HCT116 (cell line): Measurements from ENCODE around the gene VRTN. TPM values are rescaled to one million over a fixed set of nuclear protein-coding genes. Genes with fewer than 3 reads are reported as not detected.

Experiments
- ATAC-seq: fragments of 200-7000 bp; cut with Tn5 transposase; 2 replicates; pipeline ENCODE4 v1.9.1; 2020; ENCODE audit warnings: mild to moderate bottlenecking, moderate library complexity
- BruUV-seq: library from RNA; stranded (reverse); fragments of 400-500 nt; replicated peaks from 2 replicates; lab custom pipeline; 2021; lab: Mats Ljungman, UMichigan
- CTCF ChIA-PET: fragments of 300-600 bp; sonication (Branson Sonifier 250); formaldehyde crosslinking; loops from one replicate; lab custom pipeline; 2021; ENCODE audit warnings: antibody characterized with exemption; lab: Charles Lee
- POLR2A ChIA-PET: fragments of 300-600, 350-600 bp; sonication (Branson Sonifier 250); formaldehyde crosslinking; loops from one replicate; lab custom pipeline; 2021; ENCODE audit warnings: antibody characterized with exemption; lab: Charles Lee
- RAD21 ChIA-PET, 2 experiments: fragments of 300-600 bp; sonication (Branson Sonifier 250); formaldehyde crosslinking; loops; one replicate each; lab custom pipeline; 2023; ENCODE audit warnings: low total read pairs in 2 of 2; ENCODE audit not compliant: uncharacterized antibody in 2 of 2, unreplicated experiment in 2 of 2, low non-redundant PET in 1 of 2; lab: Charles Lee
- DNase-seq: peaks from one replicate; pipeline ENCODE4 v3.0.0-alpha.2; 2010; ENCODE audit warnings: low read depth, low spot score
- H2AFZ ChIP-seq: fragments of 200-600 bp; shearing (Covaris generic), sonication (generic); 2 replicates; pipeline ENCODE4 v1.6.1; 2017; ENCODE audit warnings: low read depth, mixed run types, mixed read lengths, antibody characterized with exemption, low read length; ENCODE audit not compliant: poor library complexity, severe bottlenecking
- H3K27ac ChIP-seq: 2 replicates; pipeline ENCODE4 v1.5.1; 2012; ENCODE audit warnings: low read depth, low read length
- H3K27me3 ChIP-seq: fragments of 200-600 bp; sonication (generic); 2 replicates; pipeline ENCODE4 v1.6.1; 2016; ENCODE audit warnings: mixed run types, low read length, mixed read lengths; ENCODE audit not compliant: insufficient read depth
- H3K36me3 ChIP-seq, 2 experiments: fragments of 200-500 bp in 1 of 2; fragments of 200-600 bp in 1 of 2; sonication (Bioruptor generic) in 1 of 2; sonication (generic) in 1 of 2; 2 replicates each; pipeline versions ENCODE4 v1.5.1 to v1.6.1; 2014 to 2016; ENCODE audit warnings: low read length in 2 of 2, inconsistent platforms in 1 of 2, mixed read lengths in 1 of 2, mixed run types in 1 of 2; ENCODE audit not compliant: insufficient read depth in 2 of 2, control insufficient read depth in 1 of 2
- H3K4me1 ChIP-seq, 2 experiments: fragments of 200-600 bp in 1 of 2; sonication (generic) in 1 of 2; 2 replicates each; pipeline versions ENCODE4 v1.5.1 to v1.6.1; 2012 to 2017; ENCODE audit warnings: low read length in 2 of 2, inconsistent platforms in 1 of 2, mild to moderate bottlenecking in 1 of 2, mixed read lengths in 1 of 2, mixed run types in 1 of 2, moderate library complexity in 1 of 2; ENCODE audit not compliant: insufficient read depth in 2 of 2, control insufficient read depth in 1 of 2
- H3K4me2 ChIP-seq: fragments of 200-600 bp; sonication (generic); 2 replicates; pipeline ENCODE4 v1.6.1; 2017; ENCODE audit warnings: mixed run types, low read length, mixed read lengths
- H3K4me3 ChIP-seq, 2 experiments: fragments of 200-600 bp in 1 of 2; sonication (generic) in 1 of 2; replicated peaks in 1 of 2; 2 replicates each; pipeline ENCODE4 v1.5.1; 2011 to 2016; ENCODE audit warnings: low read length in 2 of 2, control low read depth in 1 of 2, low read depth in 1 of 2, mild to moderate bottlenecking in 1 of 2, mixed read lengths in 1 of 2, mixed run types in 1 of 2
- H3K79me2 ChIP-seq: fragments of 200-600 bp; sonication (generic); 2 replicates; pipeline ENCODE4 v1.6.1; 2017; ENCODE audit warnings: mild to moderate bottlenecking, mixed run types, low read length, moderate library complexity, mixed read lengths; ENCODE audit not compliant: insufficient read depth
- H3K9ac ChIP-seq: fragments of 200-600 bp; sonication (generic); 2 replicates; pipeline ENCODE4 v1.6.1; 2016; ENCODE audit warnings: low read length, mixed read lengths
- H3K9me2 ChIP-seq: fragments of 200-600 bp; sonication (generic), shearing (Covaris generic); 2 replicates; pipeline ENCODE4 v1.6.1; 2017; ENCODE audit warnings: mixed run types, mild to moderate bottlenecking, moderate library complexity; ENCODE audit not compliant: insufficient read depth
- H3K9me3 ChIP-seq, 2 experiments: fragments of 200-500 bp in 1 of 2; fragments of 200-600 bp in 1 of 2; sonication (Bioruptor generic) in 1 of 2; sonication (generic) in 1 of 2; 2 replicates each; pipeline ENCODE4 v1.6.1; 2014 to 2017; ENCODE audit warnings: low read length in 2 of 2, mixed read lengths in 2 of 2, inconsistent platforms in 1 of 2, low read depth in 1 of 2, mild to moderate bottlenecking in 1 of 2, mixed run types in 1 of 2, moderate library complexity in 1 of 2; ENCODE audit not compliant: control insufficient read depth in 1 of 2, insufficient read depth in 1 of 2
- H4K20me1 ChIP-seq: fragments of 200-600 bp; sonication (generic), shearing (Covaris generic); 2 replicates; pipeline ENCODE4 v1.6.1; 2017; ENCODE audit warnings: mixed run types, mild to moderate bottlenecking, moderate library complexity; ENCODE audit not compliant: insufficient read depth
- CEBPB ChIP-seq: IDR thresholded peaks from 2 replicates; pipeline ENCODE4 v1.6.1; 2012; ENCODE audit warnings: low read depth
- CTCF ChIP-seq, 3 experiments: fragments of 200-600 bp in 1 of 3; sonication (generic) in 1 of 3; IDR thresholded peaks in 2 of 3; conservative IDR thresholded peaks in 1 of 3; 2 replicates each; pipeline ENCODE4 v1.5.1; 2012 to 2017; ENCODE audit warnings: low read depth in 2 of 3, low read length in 2 of 3, antibody characterized with exemption in 1 of 3, borderline replicate concordance in 1 of 3, control low read depth in 1 of 3, mild to moderate bottlenecking in 1 of 3, mixed read lengths in 1 of 3, mixed run types in 1 of 3, moderate library complexity in 1 of 3; ENCODE audit not compliant: insufficient read depth in 1 of 3
- MAX ChIP-seq: IDR thresholded peaks from 2 replicates; pipeline ENCODE4 v1.6.1; 2012
- POLR2AphosphoS5 ChIP-seq: IDR thresholded peaks from 2 replicates; pipeline ENCODE4 v1.6.1; 2011; ENCODE audit warnings: mild to moderate bottlenecking, low read depth, low read length, moderate library complexity
- SP1 ChIP-seq: IDR thresholded peaks from 2 replicates; pipeline ENCODE4 v1.6.1; 2012; ENCODE audit warnings: low read depth
- ZFX ChIP-seq: fragments of 450-650 bp; IDR thresholded peaks from 2 replicates; pipeline ENCODE4 v1.6.1; 2017
- ZNF274 ChIP-seq: fragments of 200-500 bp; sonication (Bioruptor generic); IDR thresholded peaks from 2 replicates; pipeline ENCODE4 v1.6.1; 2014; ENCODE audit warnings: mild to moderate bottlenecking, low read depth, low read length, inconsistent platforms
- intact Hi-C: fragments of 100-400 bp; cut with micrococcal nuclease; formaldehyde crosslinking; loops from 2 replicates; pipeline ENCODE4 v1.10.0; 2022
- total RNA-seq: library from RNA; stranded (reverse); gene quantifications from one replicate; pipeline ENCODE4 v1.2.1, GENCODE V29; 2021; ENCODE audit not compliant: unreplicated experiment

VRTN gene
- total RNA-seq, 1 experiment from 2014 or later, result 0.10 TPM

DNA sequence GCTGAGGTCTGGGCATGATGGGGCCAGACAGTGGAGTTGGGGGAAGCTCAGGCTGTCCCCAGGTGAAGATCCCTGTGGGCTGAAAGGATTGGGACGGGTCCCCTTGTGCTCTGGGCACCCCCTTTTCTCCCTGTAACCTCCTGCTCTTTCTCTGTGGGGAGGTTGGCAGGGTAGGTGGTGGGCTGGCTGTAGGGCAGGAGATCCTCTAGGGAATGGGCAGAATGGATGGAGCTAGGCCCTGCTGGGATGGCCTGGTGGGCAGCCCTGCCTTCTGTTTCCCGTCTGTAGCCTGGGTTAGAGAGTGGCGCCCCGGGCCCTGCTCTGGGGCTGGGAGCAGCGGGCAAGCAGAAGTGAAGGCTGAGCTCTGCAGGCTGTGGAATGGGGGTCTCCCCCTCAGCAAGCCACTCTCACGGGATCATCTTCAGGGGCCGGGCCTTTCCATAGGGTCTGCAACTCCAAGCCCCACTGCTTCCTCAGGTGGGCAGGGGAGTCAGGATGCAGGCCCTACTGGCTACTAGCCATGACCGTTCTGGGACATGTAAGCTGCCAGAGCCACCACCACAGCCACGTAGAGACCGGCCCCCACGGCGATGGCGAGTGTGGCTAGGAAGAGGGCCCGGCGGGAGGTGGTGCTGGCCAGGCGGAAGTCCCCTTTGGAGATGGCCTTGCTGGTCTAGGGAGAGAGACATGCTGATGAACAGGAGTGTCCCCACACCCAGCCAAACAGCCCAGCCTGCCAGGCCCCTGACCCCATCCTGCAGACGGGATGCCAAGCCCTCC, 58.9 kb downstream of the VRTN start:
- POLR2A ChIA-PET, result no interaction called here
- CTCF ChIA-PET, result no interaction called here
- H2AFZ ChIP-seq, result no peak overlapping the region

DNA sequence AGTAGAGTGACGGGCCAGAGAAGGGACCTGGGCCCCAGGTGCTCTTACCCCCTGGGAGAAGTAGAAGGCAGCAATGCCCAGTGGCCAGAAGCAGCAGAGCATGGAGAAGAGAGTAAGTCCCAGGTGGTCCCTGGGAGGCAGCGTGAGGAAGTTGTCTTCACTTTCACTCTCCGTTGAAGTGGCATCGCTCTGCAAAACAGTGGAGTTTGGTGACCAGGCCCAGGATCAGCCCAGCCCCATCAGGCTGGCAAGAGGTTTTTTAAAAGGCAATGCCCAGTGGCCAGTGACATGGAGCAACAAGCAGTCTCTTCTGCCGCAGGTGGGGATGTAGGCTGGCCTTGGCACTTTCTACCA, 59.5 kb downstream of the VRTN start:
- intact Hi-C loops, result no loop called here
- Histone ChIP-seq H2AFZ (no peak overlapping the region), H4K20me1 (no peaks in the 10 kb centered on the region), H3K4me2 (no peak overlapping the region), H3K4me1 (no peaks in the 10 kb centered on the region), H3K9me2 (no peaks in the 10 kb centered on the region), H3K27me3 (no peaks in the 10 kb centered on the region), H3K9ac (no peak overlapping the region), H3K27ac (no peak overlapping the region), H3K4me3 (no peak overlapping the region), H3K9me3 (no peaks in the 10 kb centered on the region), H3K36me3 (no peaks in the 10 kb centered on the region), H3K79me2 (no peaks in the 10 kb centered on the region)
- POLR2A ChIA-PET, result no interaction called here
- no TSS peak for BruUV-seq
- RAD21 ChIA-PET, result no interaction called here
- no peak for ATAC-seq
- CTCF ChIA-PET, result no interaction called here
- TF ChIP-seq POLR2AphosphoS5 (no peak), MAX (no peak), CTCF (IDR thresholded peaks at IDR 0.05 in 2 of 3, conservative IDR thresholded peaks at IDR 0.05 in 1 of 3; ENCODE audit: borderline replicate concordance in 1 of 3, insufficient read depth in 1 of 3, low read depth in 2 of 3, low read length in 2 of 3) (no peak)
- TF ChIP-seq, all 23 proteins: peak for 0
- DNase-seq, result no peak

More for the DNA sequence above, 58.9 kb downstream of the VRTN start:
- TF ChIP-seq ZFX, result no peak
- TF ChIP-seq SP1, result no peak
- TF ChIP-seq CEBPB, result no peak
- no peak for TF ChIP-seq ZNF274
- no peaks in the 10 kb centered on the region for H3K27me3 ChIP-seq
- ATAC-seq (no peak), DNase-seq (no peak)
- H3K9me3 ChIP-seq, result no peaks in the 10 kb centered on the region
- H3K79me2 ChIP-seq, result no peaks in the 10 kb centered on the region
- RAD21 ChIA-PET, result no interaction called here
- intact Hi-C loops, result no loop called here
- H4K20me1 ChIP-seq, result no peaks in the 10 kb centered on the region
- H3K4me1 ChIP-seq, result peaks cover 0 to 2% of the 10 kb centered on the region in 2 experiments; a peak in 3 of 4 replicates
- no peak overlapping the region for H3K9ac ChIP-seq
- BruUV-seq, result no TSS peak
- no peak overlapping the region for H3K4me3 ChIP-seq
- H3K4me2 ChIP-seq, result no peak overlapping the region
- H3K9me2 ChIP-seq, result no peaks in the 10 kb centered on the region
- no peaks in the 10 kb centered on the region for H3K36me3 ChIP-seq
- H3K27ac ChIP-seq, result no peak overlapping the region
